Cerebellar nuclear complex (tissue), 1 donor: ENCODE data around the gene SLC9B1.
"Not testable (repeated sequence)": the region's sequence is repeated elsewhere in the genome, so short reads cannot be mapped to it uniquely, and the experiment has no call there.

Experiments used
- DNase-seq, 2 experiments: peaks; one replicate each; lab custom pipeline; 2025; lab: John Stamatoyannopoulos, UW

SLC9B1 gene

GRCh38 chr4:102878349-102878748 lies 141.2 kb downstream of the SLC9B1 start:
- not testable (repeated sequence) for DNase-seq

DNA sequence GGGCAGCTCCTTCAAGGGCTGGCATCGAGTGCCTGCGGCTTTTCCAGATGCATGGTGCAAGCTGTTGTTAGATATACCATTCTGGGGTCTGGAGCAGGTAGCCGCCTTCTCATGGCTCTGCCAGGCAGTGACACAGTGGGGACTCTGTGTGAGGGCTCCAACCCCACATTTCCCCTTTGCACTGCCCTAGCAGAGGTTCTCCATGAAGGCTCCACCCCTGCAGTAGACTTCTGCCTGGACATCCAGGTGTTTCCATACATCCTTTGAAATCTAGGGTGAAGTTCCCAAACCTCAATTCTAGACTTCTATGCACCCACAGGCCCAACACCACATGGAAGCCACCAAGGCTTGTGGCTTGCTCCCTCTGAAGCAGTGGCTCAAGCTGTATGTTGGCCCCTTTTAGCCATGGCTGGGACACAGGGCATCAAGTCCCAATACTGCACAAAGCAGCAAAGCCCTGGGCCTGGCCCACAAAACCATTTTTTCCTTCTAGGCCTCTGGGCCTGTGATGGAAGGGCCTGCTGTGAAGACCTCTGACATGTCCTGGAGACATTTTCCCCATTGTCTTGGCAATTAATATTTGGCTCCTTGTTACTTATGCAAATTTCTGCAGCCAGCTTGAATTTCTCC lies 141.9 kb downstream of the SLC9B1 start:
- not testable (repeated sequence) for DNase-seq

GRCh38 chr4:102871772-102872171 lies 147.7 kb downstream of the SLC9B1 start:
- no peak for DNase-seq

- peak in 1 of 2 experiments; percentile 49 for DNase-seq
Observed at GRCh38 chr4:102869569-102870197, 149.8 kb downstream of the SLC9B1 start.

DNA sequence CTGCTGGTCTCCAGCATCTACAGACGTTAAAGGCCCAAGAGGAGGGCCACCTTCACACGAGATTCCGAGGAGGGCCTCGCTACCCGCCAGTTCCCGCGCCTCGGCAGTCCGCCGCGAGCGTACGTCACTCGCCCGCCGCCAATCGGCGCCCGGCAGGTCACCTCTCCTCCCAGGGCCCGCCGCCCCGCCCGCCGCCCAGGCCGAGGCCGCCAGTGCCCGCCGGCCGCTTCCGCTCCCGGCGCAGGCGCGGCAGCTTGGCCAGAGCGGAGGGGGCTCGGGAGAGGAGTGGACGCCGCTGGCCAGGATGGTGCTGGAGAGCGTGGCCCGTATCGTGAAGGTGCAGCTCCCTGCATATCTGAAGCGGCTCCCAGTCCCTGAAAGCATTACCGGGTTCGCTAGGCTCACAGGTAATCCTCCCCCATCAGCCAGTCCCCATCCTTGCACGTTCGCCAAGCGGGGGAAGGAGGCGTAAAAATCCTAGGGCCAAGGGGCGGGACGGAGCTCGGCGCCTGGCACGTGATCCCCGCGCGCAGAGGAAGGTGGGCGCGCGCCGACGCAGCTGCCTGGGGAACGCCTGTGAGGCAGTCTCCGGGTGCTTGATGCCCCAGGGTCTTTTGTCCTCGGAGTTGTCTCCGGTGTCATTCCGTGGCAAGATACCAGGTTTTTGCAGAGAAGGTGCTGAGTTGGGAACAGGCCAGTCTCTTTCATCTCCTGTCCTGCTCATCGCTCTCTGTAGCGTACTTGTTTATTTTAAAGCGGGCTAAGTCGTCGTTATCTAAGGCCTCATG lies 150.5 kb downstream of the SLC9B1 start, which contains the start of gene CISD2:
TSS of gene CISD2 (plus strand) at position 212 of the 788 bp plus-strand sequence. CDS start at position 305, 93 bp downstream.
- peak; percentile 76 to 94 for DNase-seq

DNA sequence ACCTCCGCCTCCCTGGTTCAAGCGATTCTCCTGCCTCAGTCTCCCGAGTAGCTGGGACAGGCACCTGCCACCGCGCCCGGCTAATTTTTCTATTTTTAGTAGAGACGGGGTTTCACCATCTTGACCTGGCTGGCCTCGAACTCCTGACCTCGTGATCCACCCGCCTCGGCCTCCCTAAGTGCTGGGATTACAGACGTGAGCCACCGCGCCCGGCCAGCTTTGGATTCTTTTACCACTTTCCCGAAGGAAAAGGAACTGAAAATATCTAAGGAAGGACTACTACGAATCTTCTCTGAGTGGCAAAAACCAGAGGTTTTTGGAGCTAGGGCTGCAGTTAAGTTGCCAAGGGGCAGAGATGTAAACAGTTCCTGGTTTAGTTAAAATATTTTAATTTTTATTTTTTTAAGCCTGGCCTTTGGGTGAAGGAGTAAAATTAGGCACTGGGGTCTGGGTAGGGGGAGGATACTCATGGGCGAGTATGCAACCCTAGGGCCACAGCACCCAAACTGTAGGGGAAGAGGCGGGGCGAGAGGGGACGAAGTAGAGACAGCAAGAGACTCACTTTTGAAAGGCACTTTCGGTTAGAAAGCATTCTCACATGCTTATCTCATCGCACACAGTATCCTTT lies 151.2 kb downstream of the SLC9B1 start:
- DNase-seq: peak in 1 of 2 experiments; percentile 61

- DNase-seq: no peak
Observed at GRCh38 chr4:102867278-102868152, 152.0 kb downstream of the SLC9B1 start.

DNA sequence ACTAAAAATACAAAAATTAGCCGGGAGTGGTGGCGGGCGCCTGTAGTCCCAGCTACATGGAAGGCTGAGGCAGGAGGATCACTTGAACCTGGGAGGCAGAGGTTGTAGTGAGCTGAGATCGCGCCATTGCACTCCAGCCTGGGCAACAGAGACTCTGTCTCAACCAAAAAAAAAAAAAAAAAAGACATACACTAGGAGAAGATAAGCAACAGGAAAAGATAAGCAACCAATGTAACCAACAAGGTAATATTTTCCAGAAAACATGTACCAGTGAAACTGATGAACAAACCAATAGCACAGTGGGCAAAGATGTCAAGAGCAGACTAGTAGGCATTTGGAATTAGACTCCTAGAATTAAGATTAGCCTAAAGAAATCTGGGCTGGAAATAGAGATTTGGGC lies 154.2 kb downstream of the SLC9B1 start:
- not testable (repeated sequence) for DNase-seq

- no peak for DNase-seq
Observed at GRCh38 chr4:102862747-102863146, 156.8 kb downstream of the SLC9B1 start.

GRCh38 chr4:102862016-102862415 lies 157.5 kb downstream of the SLC9B1 start:
- no peak for DNase-seq

DNA sequence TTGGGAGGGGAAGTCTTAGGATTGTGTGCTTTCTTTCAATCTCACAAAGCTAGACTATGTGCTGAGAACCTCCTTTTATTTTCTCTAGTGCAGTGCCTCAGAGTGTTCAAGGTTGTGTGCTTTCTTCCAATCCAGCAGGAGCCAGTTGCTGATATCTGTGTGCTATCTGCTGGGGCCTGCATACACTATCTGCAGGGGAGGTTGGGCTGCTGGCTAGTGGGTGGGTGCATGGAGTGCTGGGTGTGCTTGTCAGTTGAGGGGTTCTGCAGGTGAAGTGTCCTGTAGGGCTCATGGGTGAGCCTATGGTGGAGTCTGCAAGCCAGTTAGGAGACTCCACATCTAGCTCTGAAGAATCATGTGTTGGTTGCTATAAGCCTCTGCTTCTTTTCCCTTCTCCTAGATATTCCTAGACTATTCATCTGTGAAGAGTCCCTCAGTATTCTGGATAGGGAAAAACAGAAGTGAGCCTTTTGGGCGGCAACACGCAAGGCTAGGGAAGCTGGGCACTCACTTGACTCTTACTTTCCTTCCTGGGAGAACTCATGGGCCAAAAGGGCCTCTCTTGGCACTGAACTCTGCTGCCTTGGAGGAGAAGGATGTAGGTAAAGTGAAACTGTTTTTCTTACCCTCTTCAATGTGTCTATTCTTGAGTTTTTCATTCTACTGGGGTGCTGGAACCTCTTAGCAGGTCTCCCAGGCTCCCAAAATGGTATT lies 158.7 kb downstream of the SLC9B1 start:
- DNase-seq: no peak

- DNase-seq: no peak
Observed at GRCh38 chr4:102858828-102859464, 160.6 kb downstream of the SLC9B1 start.
